H1 (cell line): ENCODE measurements around the gene MAST1. TPM values are rescaled to one million over a fixed set of nuclear protein-coding genes. Genes with fewer than 3 reads are reported as not detected.
A peak's percentile ranks its signal among the peaks of the same experiment; 100 is the strongest.

ENCODE experiments used
- CTCF ChIA-PET: fragments of 300-600 bp; sonication (Branson Sonifier 250); formaldehyde crosslinking; loops from one replicate; lab custom pipeline; 2021; ENCODE audit not compliant: partially characterized antibody; lab: Charles Lee
- POLR2A ChIA-PET: fragments of 300-600 bp; sonication (Branson Sonifier 250); formaldehyde crosslinking; loops from one replicate; lab custom pipeline; 2021; ENCODE audit warnings: inconsistent platforms; ENCODE audit not compliant: partially characterized antibody; lab: Charles Lee
- DNase-seq, 2 experiments: peaks; one replicate each; pipeline versions ENCODE4 v3.0.0 to v3.0.0-alpha.2; 2010 to 2022; ENCODE audit warnings: low spot score in 2 of 2, low read depth in 1 of 2, mixed read lengths in 1 of 2
- FAIRE-seq: peaks from 2 replicates; lab custom pipeline; 2011; peaks lifted over from hg19 to GRCh38; lab: Jason Lieb, UNC
- H2AFZ ChIP-seq: 2 replicates; pipeline ENCODE4 v1.8.1; 2012; ENCODE audit warnings: low read length, inconsistent platforms
- H2AK5ac ChIP-seq: 2 replicates; pipeline ENCODE4 v1.6.1; 2013; ENCODE audit warnings: low read depth, low read length
- H2BK120ac ChIP-seq: replicated peaks from 2 replicates; pipeline ENCODE3; 2013; ENCODE audit warnings: low read depth, low read length, inconsistent platforms
- H2BK12ac ChIP-seq: 2 replicates; pipeline ENCODE4 v1.6.1; 2013; ENCODE audit warnings: low read depth, low read length
- H2BK15ac ChIP-seq: 2 replicates; pipeline ENCODE4 v1.6.1; 2013; ENCODE audit warnings: low read length
- H2BK20ac ChIP-seq: 2 replicates; pipeline ENCODE4 v1.6.1; 2013; ENCODE audit warnings: low read length
- H2BK5ac ChIP-seq: 2 replicates; pipeline ENCODE4 v1.6.1; 2013; ENCODE audit warnings: low read depth, low read length
- H3K14ac ChIP-seq: 2 replicates; pipeline ENCODE4 v1.6.1; 2013; ENCODE audit warnings: inconsistent platforms; ENCODE audit not compliant: insufficient read length
- H3K18ac ChIP-seq: 2 replicates; pipeline ENCODE4 v1.6.1; 2013; ENCODE audit warnings: low read length; ENCODE audit errors: extremely low read depth
- H3K23ac ChIP-seq: 2 replicates; pipeline ENCODE4 v1.6.1; 2013; ENCODE audit warnings: inconsistent platforms; ENCODE audit not compliant: insufficient read length
- H3K23me2 ChIP-seq: 2 replicates; pipeline ENCODE4 v1.6.1; 2013; ENCODE audit warnings: low read depth, low read length
- H3K27ac ChIP-seq: 2 replicates; pipeline ENCODE4 v1.6.1; 2011; ENCODE audit warnings: low read depth, low read length, inconsistent platforms
- H3K27me3 ChIP-seq, 4 experiments: replicated peaks in 1 of 4; 1 replicate in 1 of 4; 2 replicates in 3 of 4; pipeline versions ENCODE4 v1.6.1 to v1.8.1; 2011 to 2013; ENCODE audit warnings: low read length in 3 of 4, mild to moderate bottlenecking in 3 of 4, inconsistent platforms in 2 of 4, mixed read lengths in 2 of 4, moderate library complexity in 1 of 4; ENCODE audit not compliant: control insufficient read depth in 3 of 4, insufficient read depth in 3 of 4; ENCODE audit errors: extremely low read depth in 1 of 4
- H3K36me3 ChIP-seq, 4 experiments: 2 replicates each; pipeline versions ENCODE4 v1.6.1 to v1.8.1; 2011 to 2013; ENCODE audit warnings: mild to moderate bottlenecking in 4 of 4, low read length in 3 of 4, moderate library complexity in 2 of 4, control low read depth in 1 of 4, inconsistent platforms in 1 of 4; ENCODE audit not compliant: insufficient read depth in 4 of 4, control insufficient read depth in 2 of 4
- H3K4ac ChIP-seq: replicated peaks from 2 replicates; pipeline ENCODE3; 2013; ENCODE audit warnings: low read length, low read depth, mixed read lengths, inconsistent platforms; ENCODE audit not compliant: insufficient read length
- H3K4me1 ChIP-seq, 4 experiments: replicated peaks in 1 of 4; 1 replicate in 1 of 4; 2 replicates in 3 of 4; pipeline versions ENCODE4 v1.6.1 to v1.8.1; 2011 to 2013; ENCODE audit warnings: low read length in 3 of 4, inconsistent platforms in 2 of 4, mixed read lengths in 1 of 4; ENCODE audit not compliant: insufficient read depth in 4 of 4, control insufficient read depth in 3 of 4
- H3K4me2 ChIP-seq, 2 experiments: 2 replicates each; pipeline versions ENCODE4 v1.6.1 to v1.8.1; 2011 to 2013; ENCODE audit warnings: low read depth in 2 of 2, low read length in 2 of 2, control low read depth in 1 of 2, inconsistent platforms in 1 of 2, mild to moderate bottlenecking in 1 of 2; ENCODE audit not compliant: insufficient read depth in 1 of 2
- H3K4me3 ChIP-seq, 4 experiments: fragments of 200-600, 300-600 bp in 1 of 4; sonication (generic), shearing (Covaris generic), sonication (Bioruptor Twin) in 1 of 4; 2 replicates each; pipeline versions ENCODE4 v1.5.1 to v1.8.1; 2011 to 2016; ENCODE audit warnings: low read length in 4 of 4, low read depth in 3 of 4, control low read depth in 2 of 4, inconsistent platforms in 2 of 4, mild to moderate bottlenecking in 2 of 4, mixed read lengths in 1 of 4, moderate library complexity in 1 of 4; ENCODE audit not compliant: insufficient read depth in 2 of 4; ENCODE audit errors: extremely low read depth in 1 of 4
- H3K56ac ChIP-seq: replicated peaks from 2 replicates; pipeline ENCODE3; 2013; ENCODE audit warnings: low read depth, mild to moderate bottlenecking, mixed read lengths, low read length, inconsistent platforms; ENCODE audit not compliant: insufficient read length
- H3K79me1 ChIP-seq: 2 replicates; pipeline ENCODE4 v1.6.1; 2013; ENCODE audit warnings: low read depth, low read length, control low read depth
- H3K79me2 ChIP-seq, 2 experiments: 2 replicates each; pipeline versions ENCODE4 v1.6.1 to v1.8.1; 2012 to 2013; ENCODE audit warnings: low read length in 2 of 2, mild to moderate bottlenecking in 2 of 2, inconsistent platforms in 1 of 2; ENCODE audit not compliant: insufficient read depth in 2 of 2, control insufficient read depth in 1 of 2
- H3K9ac ChIP-seq, 4 experiments: replicated peaks in 1 of 4; 1 replicate in 1 of 4; 2 replicates in 3 of 4; pipeline versions ENCODE4 v1.6.1 to v1.8.1; 2011 to 2013; ENCODE audit warnings: low read depth in 3 of 4, low read length in 3 of 4, control low read depth in 2 of 4, mild to moderate bottlenecking in 2 of 4, moderate library complexity in 2 of 4, inconsistent platforms in 1 of 4; ENCODE audit errors: extremely low read depth in 1 of 4
- H3K9me3 ChIP-seq, 2 experiments: 2 replicates each; pipeline versions ENCODE4 v1.6.1 to v1.8.1; 2012 to 2013; ENCODE audit warnings: mild to moderate bottlenecking in 2 of 2, moderate library complexity in 2 of 2, control low read depth in 1 of 2, inconsistent platforms in 1 of 2, low read depth in 1 of 2, low read length in 1 of 2, mixed read lengths in 1 of 2; ENCODE audit not compliant: insufficient read depth in 2 of 2
- H4K20me1 ChIP-seq, 2 experiments: replicated peaks in 1 of 2; 2 replicates each; pipeline versions ENCODE3 to v1.8.1; 2011 to 2013; ENCODE audit warnings: inconsistent platforms in 2 of 2, low read length in 2 of 2, mild to moderate bottlenecking in 1 of 2; ENCODE audit not compliant: insufficient read depth in 2 of 2, control insufficient read depth in 1 of 2
- H4K5ac ChIP-seq: 2 replicates; pipeline ENCODE4 v1.6.1; 2013; ENCODE audit warnings: low read length, low read depth, mixed read lengths, inconsistent platforms; ENCODE audit not compliant: insufficient read length
- H4K8ac ChIP-seq: 2 replicates; pipeline ENCODE4 v1.8.0; 2013; ENCODE audit warnings: mild to moderate bottlenecking, moderate library complexity, low read length, inconsistent platforms; ENCODE audit not compliant: insufficient read depth; ENCODE audit errors: extremely low read depth
- H4K91ac ChIP-seq: replicated peaks from 2 replicates; pipeline ENCODE3; 2013; ENCODE audit warnings: low read length, mixed read lengths, inconsistent platforms; ENCODE audit not compliant: insufficient read length
- CBX5 ChIP-seq: fragments of 300-800, 300-1000 bp; sonication (generic); IDR thresholded peaks from 2 replicates; pipeline ENCODE4 v1.7.1; 2016; ENCODE audit warnings: antibody characterized with exemption, low read length, low read depth
- EZH2 ChIP-seq: fragments of 200-600 bp; sonication (generic); IDR thresholded peaks from 2 replicates; pipeline ENCODE4 v1.7.1; 2012; ENCODE audit warnings: low read depth, mild to moderate bottlenecking, moderate library complexity, low read length, inconsistent platforms; ENCODE audit not compliant: severe bottlenecking
- FOSL1 ChIP-seq: IDR thresholded peaks from 2 replicates; pipeline ENCODE4 v1.6.1; 2011; ENCODE audit warnings: mild to moderate bottlenecking, low read depth, low read length, moderate library complexity; ENCODE audit not compliant: insufficient read depth
- HDAC6 ChIP-seq: IDR thresholded peaks from one replicate; pipeline ENCODE4 v1.7.1; 2012; ENCODE audit warnings: low read depth, mild to moderate bottlenecking, inconsistent platforms, low read length, moderate library complexity
- PHF8 ChIP-seq: fragments of 200-600 bp; sonication (generic); conservative IDR thresholded peaks from 2 replicates; pipeline ENCODE4 v1.7.1; 2012; ENCODE audit warnings: low read depth, mild to moderate bottlenecking, inconsistent platforms, low read length, moderate library complexity
- POLR2A ChIP-seq, 2 experiments: IDR thresholded peaks; 1 replicate in 1 of 2; 2 replicates in 1 of 2; pipeline ENCODE4 v1.6.1; 2011; ENCODE audit warnings: low read depth in 2 of 2, low read length in 2 of 2, mild to moderate bottlenecking in 2 of 2; ENCODE audit errors: control extremely low read depth in 1 of 2
- POU5F1 ChIP-seq: IDR thresholded peaks from 2 replicates; pipeline ENCODE4 v1.6.1; 2011; ENCODE audit warnings: low read depth, mild to moderate bottlenecking, low read length, moderate library complexity
- RNF2 ChIP-seq: fragments of 200-900, 300-1000 bp; sonication (generic); IDR thresholded peaks from 2 replicates; pipeline ENCODE4 v1.7.1; 2016; ENCODE audit warnings: borderline replicate concordance, low read depth, mild to moderate bottlenecking, antibody characterized with exemption, low read length; ENCODE audit not compliant: poor library complexity, severe bottlenecking; ENCODE audit errors: missing control alignments
- SP1 ChIP-seq: IDR thresholded peaks from 2 replicates; pipeline ENCODE4 v1.6.1; 2011; ENCODE audit warnings: low read depth, low read length
- SP2 ChIP-seq: IDR thresholded peaks from 2 replicates; pipeline ENCODE4 v1.6.1; 2012; ENCODE audit warnings: mild to moderate bottlenecking, low read length, inconsistent platforms
- WGBS, 2 experiments: shearing (Covaris generic) in 1 of 2; methylation state at CpG; one replicate each; pipeline versions ENCODE4 v1.1.6 to v1.1.7; 2013 to 2015; ENCODE audit warnings: low lambda C conversion rate in 2 of 2, mixed read lengths in 2 of 2, inconsistent platforms in 1 of 2, low coverage in 1 of 2, missing lambda C conversion rate in 1 of 2; ENCODE audit not compliant: insufficient replicate concordance in 2 of 2, insufficient coverage in 1 of 2, insufficient read length in 1 of 2; ENCODE audit errors: extremely low coverage in 1 of 2, missing lambda C conversion rate in 1 of 2; 5-methylcytosine and 5-hydroxymethylcytosine counted together
- polyA plus RNA-seq, 7 experiments: library from polyadenylated mRNA; depleted of rRNA in 3 of 7; stranded (reverse) in 5 of 7; unstranded in 2 of 7; fragments of >200 nt in 5 of 7; fragments of 200-250 nt in 2 of 7; gene quantifications; 1 replicate in 5 of 7; 2 replicates in 1 of 7; 4 replicates in 1 of 7; pipeline versions ENCODE4 v1.2.1 to v1.2.3, GENCODE V29; 2011 to 2013; ENCODE audit warnings: missing spikeins in 2 of 7, mixed read lengths in 2 of 7
- total RNA-seq: library from RNA; stranded (reverse); fragmentation: NEBNext Ultra II Directional; extraction: Animal tissue kit (Norgen Biotek cat#: 25700); gene quantifications from 2 replicates; pipeline ENCODE4 v1.2.1, GENCODE V29; 2021

MAST1 gene
- total and polyA plus RNA-seq, 2 of the 8 experiments (the other 6 are each of a cell fraction or from before 2014, with no cell fraction given): 15.6 to 28.3 TPM

DNA sequence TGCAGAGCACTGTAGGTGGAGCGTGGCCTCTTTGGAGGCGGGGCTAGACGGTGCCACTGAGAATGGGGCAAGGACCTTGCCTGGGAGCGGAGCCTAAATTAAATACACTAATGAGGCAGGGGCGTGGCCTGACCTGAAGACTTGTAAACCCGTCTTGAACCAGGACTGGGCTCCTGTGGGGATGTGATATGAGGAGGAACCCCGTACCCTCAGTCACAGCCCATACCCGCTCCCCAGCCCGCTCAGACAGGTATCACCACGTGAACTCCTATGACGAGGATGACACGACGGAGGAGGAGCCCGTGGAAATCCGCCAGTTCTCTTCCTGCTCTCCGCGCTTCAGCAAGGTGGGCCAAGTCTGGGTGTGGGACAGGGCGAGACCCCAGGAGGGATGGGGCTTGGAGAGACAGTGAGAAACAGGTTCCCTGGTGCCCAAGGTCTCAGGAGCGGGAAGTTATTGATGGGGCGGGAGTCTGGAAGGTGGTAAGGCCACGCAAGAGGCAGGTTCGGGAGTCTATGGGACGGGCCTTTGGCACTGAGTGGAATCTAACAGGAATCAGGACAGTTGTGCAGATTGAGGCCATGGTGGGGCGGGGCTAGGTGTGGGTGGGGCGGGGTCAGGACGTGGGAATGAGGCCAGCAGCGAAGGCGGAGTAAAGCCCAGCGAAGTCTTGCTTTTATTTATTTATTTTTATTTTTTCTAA, 28.3 kb downstream of the MAST1 start:
- Histone ChIP-seq H3K56ac (no peak overlapping the region), H2BK12ac (no peak overlapping the region; the same call in 1 of the 2 replicates), H3K14ac (no peak overlapping the region), H4K91ac (no peak overlapping the region), H2BK120ac (no peak overlapping the region), H3K23me2 (peaks cover 8% of the 10 kb centered on the region; the same call in 1 of the 2 replicates), H3K36me3 (peaks cover 0 to 4% (median 0%) of the 10 kb centered on the region in 4 experiments; a peak in 2 of 8 replicates), H3K18ac (peak overlapping the region; percentile 71), H2AFZ (no peak overlapping the region), H3K4me2 (peak overlapping the region; percentile 65 to 74; a peak in 3 of 4 replicates), H2AK5ac (no peak overlapping the region), H3K79me2 (no peaks in the 10 kb centered on the region), H3K23ac (no peak overlapping the region), H2BK20ac (no peak overlapping the region), H4K5ac (no peak overlapping the region), H3K27ac (no peak overlapping the region), H4K8ac (no peak overlapping the region; the same call in 1 of the 2 replicates), H3K79me1 (no peaks in the 10 kb centered on the region), H3K4me3 (peak overlapping the region in 3 of 4 experiments; percentile 34 to 65 (median 53); a peak in 3 of 8 replicates), H3K9me3 (no peaks in the 10 kb centered on the region), H2BK15ac (0 out of 2 replicates have a peak overlapping the region, but pooled peaks have one; percentile 46), H2BK5ac (peak overlapping the region; percentile 73; the same call in 1 of the 2 replicates), H3K27me3 (no peaks in the 10 kb centered on the region), H3K9ac (no peak overlapping the region), H4K20me1 (no peaks in the 10 kb centered on the region), H3K4ac (no peak overlapping the region), H3K4me1 (peaks cover 3 to 17% (median 14%) of the 10 kb centered on the region in 4 experiments)
- no peak for TF ChIP-seq SP2
- TF ChIP-seq RNF2: no peak
- TF ChIP-seq HDAC6: no peak
- TF ChIP-seq SP1: no peak
- no peak for TF ChIP-seq POU5F1
- no peak for TF ChIP-seq PHF8
- no peak for TF ChIP-seq CBX5
- no peak for TF ChIP-seq POLR2A (IDR thresholded peaks at IDR 0.05; ENCODE audit: control extremely low read depth in 1 of 2, low read depth in 2 of 2, low read length in 2 of 2)
- TF ChIP-seq EZH2: no peak
- no peak for TF ChIP-seq FOSL1
- WGBS, 2 experiments: 85% methylated on average over 29 of the region's 29 CpGs; no CpG with 5 or more reads in 1 of the 2 experiments
- POLR2A ChIA-PET: interaction anchor here (1.2 to 2.6 kb wide), 5 partner anchors 16 to 71 kb away, joined by 3 to 7 read pairs (median 3); partner anchors contain the start of gene GCDH
- DNase-seq (peak in 1 of 2 experiments; percentile 54), FAIRE-seq (no peak)
- CTCF ChIA-PET: interaction anchor here (0.9 to 7.9 kb wide), 2 partner anchors 10 to 20 kb away, joined by 3 to 48 read pairs; no protein-coding TSS in a partner anchor
